Fibroblast of lung (primary cell): Measurements from ENCODE around the gene LARP4B. TPM values are rescaled to one million over a fixed set of nuclear protein-coding genes. Genes with fewer than 3 reads are reported as not detected.

Experiments used
- DNase-seq, 2 donors: peaks; one replicate each; pipeline versions ENCODE4 v3.0.0 to v3.0.0-alpha.2; 2010; ENCODE audit warnings: low read depth in 2 of 2
- H2AFZ ChIP-seq: 2 replicates; pipeline ENCODE4 v1.5.1; 2012; ENCODE audit warnings: low read length, control low read depth, inconsistent platforms
- H3K27ac ChIP-seq: 2 replicates; pipeline ENCODE4 v1.5.1; 2011; ENCODE audit warnings: low read length, control low read depth; ENCODE audit not compliant: insufficient read depth
- H3K27me3 ChIP-seq: 2 replicates; pipeline ENCODE4 v1.5.1; 2011; ENCODE audit warnings: mild to moderate bottlenecking, low read length; ENCODE audit not compliant: control insufficient read depth, insufficient read depth
- H3K36me3 ChIP-seq: 2 replicates; pipeline ENCODE4 v1.5.1; 2011; ENCODE audit warnings: low read length; ENCODE audit not compliant: control insufficient read depth, insufficient read depth
- H3K4me1 ChIP-seq: 2 replicates; pipeline ENCODE4 v1.5.1; 2011; ENCODE audit warnings: low read length; ENCODE audit not compliant: control insufficient read depth, insufficient read depth; ENCODE audit errors: extremely low read depth
- H3K4me2 ChIP-seq: 2 replicates; pipeline ENCODE4 v1.5.1; 2011; ENCODE audit warnings: low read length, control low read depth; ENCODE audit not compliant: insufficient read depth; ENCODE audit errors: extremely low read depth
- H3K4me3 ChIP-seq, 4 experiments: fragments of 200-600 bp in 1 of 4; sonication (generic) in 1 of 4; replicated peaks in 1 of 4; 2 replicates each; pipeline ENCODE4 v1.5.1; 2011 to 2016; ENCODE audit warnings: low read length in 4 of 4, low read depth in 3 of 4, mild to moderate bottlenecking in 3 of 4, control low read depth in 2 of 4, inconsistent platforms in 1 of 4, mixed read lengths in 1 of 4; ENCODE audit not compliant: insufficient read depth in 1 of 4; ENCODE audit errors: control extremely low read depth in 1 of 4
- H3K79me2 ChIP-seq: 2 replicates; pipeline ENCODE4 v1.5.1; 2012; ENCODE audit warnings: mild to moderate bottlenecking, low read length, inconsistent platforms; ENCODE audit not compliant: control insufficient read depth, insufficient read depth
- H3K9ac ChIP-seq: 2 replicates; pipeline ENCODE4 v1.5.1; 2011; ENCODE audit warnings: mild to moderate bottlenecking, low read length, control low read depth; ENCODE audit not compliant: insufficient read depth
- H3K9me3 ChIP-seq: 2 replicates; pipeline ENCODE4 v1.5.1; 2012; ENCODE audit warnings: low read depth, low read length; ENCODE audit not compliant: control insufficient read depth, insufficient read depth
- H4K20me1 ChIP-seq: 2 replicates; pipeline ENCODE4 v1.5.1; 2011; ENCODE audit warnings: low read length; ENCODE audit not compliant: control insufficient read depth, insufficient read depth; ENCODE audit errors: extremely low read depth
- EZH2 ChIP-seq: IDR thresholded peaks from 2 replicates; pipeline ENCODE4 v1.5.1; 2012; ENCODE audit warnings: low read length, control low read depth, mild to moderate bottlenecking; ENCODE audit errors: missing control alignments
- polyA plus RNA-seq, 2 donors: library from polyadenylated mRNA; depleted of rRNA in 1 of 2; stranded (reverse) in 1 of 2; unstranded in 1 of 2; fragments of >200 nt; gene quantifications; 2 replicates each; pipeline ENCODE4 v1.2.1, GENCODE V29; 2011 to 2012; ENCODE audit warnings: missing spikeins in 1 of 2
- total RNA-seq: library from RNA; depleted of rRNA; stranded (reverse); fragments of >200 nt; gene quantifications from 2 replicates; pipeline ENCODE4 v1.2.1, GENCODE V29; 2014
- TF ChIP-seq, protein P1 (sequence below), 2 donors: IDR thresholded peaks in 1 of 2; conservative IDR thresholded peaks in 1 of 2; 1 replicate in 1 of 2; 2 replicates in 1 of 2; pipeline ENCODE4 v1.5.1; 2011 to 2012; ENCODE audit warnings: low read length in 2 of 2, control low read depth in 1 of 2, inconsistent platforms in 1 of 2, low read depth in 1 of 2, mild to moderate bottlenecking in 1 of 2

Gene LARP4B
- total and polyA plus RNA-seq, 2 donors (not counting 1 experiment from before 2014, with no cell fraction given): 25.4 to 38.6 TPM

DNA sequence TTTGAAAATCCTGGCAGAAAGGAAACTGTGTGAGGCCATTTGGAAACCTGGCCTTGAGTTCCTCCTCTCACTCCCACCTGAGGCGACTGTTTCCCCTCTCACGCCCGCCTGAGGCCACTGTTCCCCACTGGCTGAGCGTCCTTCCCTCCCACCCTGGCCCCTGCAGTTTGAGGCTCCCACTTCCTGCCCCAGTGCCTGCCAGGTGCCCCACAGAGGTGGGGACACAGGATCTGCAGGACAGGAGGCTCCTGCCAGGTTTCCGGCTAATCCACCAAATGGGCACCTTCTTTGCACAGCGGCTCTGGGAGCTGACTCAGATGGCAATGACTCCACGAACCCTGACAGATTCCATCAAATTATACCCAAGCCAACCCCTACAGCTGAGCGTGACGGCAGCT lies 24.3 kb upstream of the LARP4B start:
- Histone ChIP-seq H3K4me1 (no peaks in the 10 kb centered on the region), H3K79me2 (no peaks in the 10 kb centered on the region), H3K4me3 (no peak overlapping the region), H3K9ac (no peak overlapping the region), H3K9me3 (no peaks in the 10 kb centered on the region), H3K27ac (no peak overlapping the region), H4K20me1 (no peaks in the 10 kb centered on the region), H2AFZ (no peak overlapping the region), H3K27me3 (peaks cover 5% of the 10 kb centered on the region), H3K4me2 (no peak overlapping the region), H3K36me3 (no peaks in the 10 kb centered on the region)
- TF ChIP-seq EZH2: no peak
- TF ChIP-seq, protein P1, sequence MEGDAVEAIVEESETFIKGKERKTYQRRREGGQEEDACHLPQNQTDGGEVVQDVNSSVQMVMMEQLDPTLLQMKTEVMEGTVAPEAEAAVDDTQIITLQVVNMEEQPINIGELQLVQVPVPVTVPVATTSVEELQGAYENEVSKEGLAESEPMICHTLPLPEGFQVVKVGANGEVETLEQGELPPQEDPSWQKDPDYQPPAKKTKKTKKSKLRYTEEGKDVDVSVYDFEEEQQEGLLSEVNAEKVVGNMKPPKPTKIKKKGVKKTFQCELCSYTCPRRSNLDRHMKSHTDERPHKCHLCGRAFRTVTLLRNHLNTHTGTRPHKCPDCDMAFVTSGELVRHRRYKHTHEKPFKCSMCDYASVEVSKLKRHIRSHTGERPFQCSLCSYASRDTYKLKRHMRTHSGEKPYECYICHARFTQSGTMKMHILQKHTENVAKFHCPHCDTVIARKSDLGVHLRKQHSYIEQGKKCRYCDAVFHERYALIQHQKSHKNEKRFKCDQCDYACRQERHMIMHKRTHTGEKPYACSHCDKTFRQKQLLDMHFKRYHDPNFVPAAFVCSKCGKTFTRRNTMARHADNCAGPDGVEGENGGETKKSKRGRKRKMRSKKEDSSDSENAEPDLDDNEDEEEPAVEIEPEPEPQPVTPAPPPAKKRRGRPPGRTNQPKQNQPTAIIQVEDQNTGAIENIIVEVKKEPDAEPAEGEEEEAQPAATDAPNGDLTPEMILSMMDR (conservative IDR thresholded peaks at IDR 0.05 in 1 of 2, IDR thresholded peaks at IDR 0.05 in 1 of 2; ENCODE audit: low read depth in 1 of 2, low read length in 2 of 2): no peak
- no peak for DNase-seq

DNA sequence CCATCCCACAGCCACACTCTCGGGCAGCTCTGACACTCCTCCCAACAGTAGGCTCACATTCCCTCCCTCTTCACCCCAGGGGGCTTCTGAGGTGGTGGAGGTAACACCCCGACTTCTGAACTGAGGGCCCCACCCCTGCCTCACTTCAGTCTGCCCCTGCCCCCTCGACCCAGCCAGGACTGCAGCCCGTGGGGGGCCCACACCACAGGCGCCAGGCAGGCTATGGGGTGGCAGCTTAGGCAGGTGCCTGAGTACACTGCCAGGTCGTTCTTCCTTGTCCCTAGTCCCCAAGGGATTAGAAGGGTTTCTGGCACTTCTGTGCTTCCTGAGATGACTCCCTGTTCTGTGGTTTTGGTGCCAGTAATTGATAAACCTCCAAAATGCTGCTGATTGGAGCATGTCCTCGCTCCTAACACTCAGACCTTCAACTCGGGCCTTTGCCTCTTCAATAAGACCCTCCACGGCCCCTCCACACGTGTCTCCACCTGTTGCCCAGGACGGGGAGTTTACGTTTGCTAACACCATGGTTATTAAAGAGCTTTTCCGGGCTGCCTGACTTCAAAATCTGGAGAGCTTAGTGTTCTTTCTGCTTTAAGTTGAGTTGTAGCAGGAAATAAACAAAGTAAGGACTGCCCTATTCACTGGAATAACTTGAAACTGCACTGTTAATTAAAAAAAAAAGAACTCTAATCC lies 23.8 kb upstream of the LARP4B start:
- no peak for DNase-seq
- peaks cover 5% of the 10 kb centered on the region for H3K27me3 ChIP-seq
- no peak overlapping the region for H3K27ac ChIP-seq
- no peak overlapping the region for H3K4me3 ChIP-seq
- no peak overlapping the region for H3K4me2 ChIP-seq
- H3K79me2 ChIP-seq: no peaks in the 10 kb centered on the region
- H2AFZ ChIP-seq: no peak overlapping the region
- H3K36me3 ChIP-seq: no peaks in the 10 kb centered on the region
- H3K4me1 ChIP-seq: no peaks in the 10 kb centered on the region
- no peak for TF ChIP-seq EZH2
- TF ChIP-seq, protein P1 (conservative IDR thresholded peaks at IDR 0.05 in 1 of 2, IDR thresholded peaks at IDR 0.05 in 1 of 2; ENCODE audit: low read depth in 1 of 2, low read length in 2 of 2): no peak
- H4K20me1 ChIP-seq: no peaks in the 10 kb centered on the region
- no peak overlapping the region for H3K9ac ChIP-seq
- H3K9me3 ChIP-seq: no peaks in the 10 kb centered on the region

DNA sequence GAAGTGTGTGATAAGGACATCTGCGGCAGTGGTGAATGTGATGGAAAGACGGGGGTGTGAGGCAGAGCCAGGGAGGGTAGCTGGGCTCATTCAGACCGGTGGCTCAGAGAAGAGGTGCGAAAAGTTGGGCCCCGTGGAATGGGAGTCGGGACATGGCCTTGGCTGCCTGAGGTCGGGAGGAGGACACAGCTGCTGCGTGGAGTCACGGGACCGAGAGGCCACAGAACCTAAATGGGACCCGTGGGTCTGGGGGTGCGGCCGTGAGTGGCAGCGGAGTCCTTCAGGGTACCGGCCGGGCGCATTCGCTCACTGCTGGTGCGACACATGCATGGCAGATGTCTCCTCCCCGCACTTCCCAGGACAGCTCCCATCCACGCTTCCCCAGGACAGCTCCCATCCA lies 22.9 kb upstream of the LARP4B start:
- no peaks in the 10 kb centered on the region for H3K4me1 ChIP-seq

More for the DNA sequence above, 22.9 kb upstream of the LARP4B start:
- H2AFZ ChIP-seq: no peak overlapping the region
- no peaks in the 10 kb centered on the region for H4K20me1 ChIP-seq
- no peak overlapping the region for H3K4me2 ChIP-seq
- TF ChIP-seq EZH2: no peak
- TF ChIP-seq, protein P1 (conservative IDR thresholded peaks at IDR 0.05 in 1 of 2, IDR thresholded peaks at IDR 0.05 in 1 of 2; ENCODE audit: low read depth in 1 of 2, low read length in 2 of 2): no peak
- no peak for DNase-seq
- peaks cover 9% of the 10 kb centered on the region for H3K27me3 ChIP-seq
- H3K36me3 ChIP-seq: no peaks in the 10 kb centered on the region
- H3K27ac ChIP-seq: no peak overlapping the region
- H3K9me3 ChIP-seq: no peaks in the 10 kb centered on the region
- H3K79me2 ChIP-seq: no peaks in the 10 kb centered on the region
- H3K4me3 ChIP-seq: no peak overlapping the region
- no peak overlapping the region for H3K9ac ChIP-seq
